HG03442 (cell line): Measurements from ENCODE around the gene S100A7A.
"Not testable (repeated sequence)": the region's sequence is repeated elsewhere in the genome, so short reads cannot be mapped to it uniquely, and the experiment has no call there.

Experiments
- ATAC-seq: cut with Tn5 transposase; IDR thresholded peaks from one replicate; pipeline ENCODE4 v1.9.1; 2021; ENCODE audit warnings: mild to moderate bottlenecking, moderate library complexity; ENCODE audit not compliant: unreplicated experiment

The S100A7A gene

GRCh38 chr1:153456396-153456795, 40.1 kb downstream of the S100A7A start:
- no peak for ATAC-seq

GRCh38 chr1:153459655-153460054, 43.3 kb downstream of the S100A7A start:
- no peak for ATAC-seq

GRCh38 chr1:153460551-153460950, 44.2 kb downstream of the S100A7A start, which contains the start of gene S100A7:
Gene S100A7 (minus strand): TSS chr1:153460651. CDS start chr1:153459013, 1,638 bp downstream.
- no peak for ATAC-seq

GRCh38 chr1:153462741-153463140, 46.4 kb downstream of the S100A7A start:
- ATAC-seq: not testable (repeated sequence)

- ATAC-seq: no peak
Observed at GRCh38 chr1:153465811-153466636, 49.7 kb downstream of the S100A7A start.

GRCh38 chr1:153466908-153467307, 50.6 kb downstream of the S100A7A start:
- ATAC-seq: no peak

- no peak for ATAC-seq
Observed at GRCh38 chr1:153470707-153471106, 54.4 kb downstream of the S100A7A start.
